Measurements from ENCODE around the gene PSMD9. TPM values are rescaled to one million over a fixed set of nuclear protein-coding genes. Genes with fewer than 3 reads are reported as not detected.
"Not testable (repeated sequence)": the region's sequence is repeated elsewhere in the genome, so short reads cannot be mapped to it uniquely, and the experiment has no call there.

Gene PSMD9
- total and polyA plus RNA-seq, 7 donors, result 28.5 to 108 (median 91.4) TPM

DNA sequence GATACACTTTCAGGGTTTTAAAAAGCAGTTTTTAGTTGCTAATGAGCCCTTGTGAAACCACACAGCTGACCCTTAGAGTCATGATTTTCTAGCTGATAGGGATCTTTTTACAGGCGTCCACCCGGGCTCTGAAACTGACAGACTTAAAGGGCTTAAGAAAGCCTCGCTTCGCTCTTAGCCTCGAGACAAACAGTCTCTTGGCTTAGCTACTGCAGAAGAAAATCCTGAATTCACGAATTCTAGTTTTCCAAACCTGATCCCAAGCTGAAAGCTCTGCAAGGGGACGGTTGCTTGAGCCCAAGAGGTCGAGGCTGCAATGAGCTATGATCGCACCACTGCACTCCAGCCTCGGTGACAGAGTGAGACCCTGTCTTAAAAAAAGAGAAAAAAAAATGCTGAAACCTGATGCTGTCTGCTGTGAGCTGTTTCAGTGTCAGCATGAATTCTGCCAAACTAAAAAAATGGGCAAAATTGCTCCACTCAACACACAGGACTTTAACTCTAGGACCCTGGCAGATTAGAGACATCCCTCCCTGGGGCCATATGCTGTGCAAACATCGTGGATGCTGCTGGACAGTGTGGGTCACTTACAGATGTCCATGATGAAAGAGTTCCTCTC, 26.8 kb upstream of the PSMD9 start:
- intact Hi-C loops (cut with DNase I), result no loop called here
- H3K4me3 ChIP-seq, result no peak overlapping the region
- no peaks in the 10 kb centered on the region for H3K36me3 ChIP-seq
- H3K27me3 ChIP-seq, result no peaks in the 10 kb centered on the region
- no peaks in the 10 kb centered on the region for H3K9me3 ChIP-seq
- no peak for DNase-seq
- peaks cover 0 to 31% (median 27%) of the 10 kb centered on the region in 4 donors for H3K4me1 ChIP-seq
- H3K27ac ChIP-seq, result peak overlapping the region in 3 of 4 donors; percentile 35 to 94 (median 39)
- 58 to 62% methylated on average over 11 of the region's 11 CpGs for WGBS, 2 donors
- TF ChIP-seq EP300 (IDR thresholded peaks at IDR 0.05), result no peak
- TF ChIP-seq POLR2AphosphoS5 (IDR thresholded peaks at IDR 0.05), result no peak
- TF ChIP-seq POLR2A (IDR thresholded peaks at IDR 0.05), result no peak
- TF ChIP-seq, protein P1, sequence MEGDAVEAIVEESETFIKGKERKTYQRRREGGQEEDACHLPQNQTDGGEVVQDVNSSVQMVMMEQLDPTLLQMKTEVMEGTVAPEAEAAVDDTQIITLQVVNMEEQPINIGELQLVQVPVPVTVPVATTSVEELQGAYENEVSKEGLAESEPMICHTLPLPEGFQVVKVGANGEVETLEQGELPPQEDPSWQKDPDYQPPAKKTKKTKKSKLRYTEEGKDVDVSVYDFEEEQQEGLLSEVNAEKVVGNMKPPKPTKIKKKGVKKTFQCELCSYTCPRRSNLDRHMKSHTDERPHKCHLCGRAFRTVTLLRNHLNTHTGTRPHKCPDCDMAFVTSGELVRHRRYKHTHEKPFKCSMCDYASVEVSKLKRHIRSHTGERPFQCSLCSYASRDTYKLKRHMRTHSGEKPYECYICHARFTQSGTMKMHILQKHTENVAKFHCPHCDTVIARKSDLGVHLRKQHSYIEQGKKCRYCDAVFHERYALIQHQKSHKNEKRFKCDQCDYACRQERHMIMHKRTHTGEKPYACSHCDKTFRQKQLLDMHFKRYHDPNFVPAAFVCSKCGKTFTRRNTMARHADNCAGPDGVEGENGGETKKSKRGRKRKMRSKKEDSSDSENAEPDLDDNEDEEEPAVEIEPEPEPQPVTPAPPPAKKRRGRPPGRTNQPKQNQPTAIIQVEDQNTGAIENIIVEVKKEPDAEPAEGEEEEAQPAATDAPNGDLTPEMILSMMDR (IDR thresholded peaks at IDR 0.05), result no peak

DNA sequence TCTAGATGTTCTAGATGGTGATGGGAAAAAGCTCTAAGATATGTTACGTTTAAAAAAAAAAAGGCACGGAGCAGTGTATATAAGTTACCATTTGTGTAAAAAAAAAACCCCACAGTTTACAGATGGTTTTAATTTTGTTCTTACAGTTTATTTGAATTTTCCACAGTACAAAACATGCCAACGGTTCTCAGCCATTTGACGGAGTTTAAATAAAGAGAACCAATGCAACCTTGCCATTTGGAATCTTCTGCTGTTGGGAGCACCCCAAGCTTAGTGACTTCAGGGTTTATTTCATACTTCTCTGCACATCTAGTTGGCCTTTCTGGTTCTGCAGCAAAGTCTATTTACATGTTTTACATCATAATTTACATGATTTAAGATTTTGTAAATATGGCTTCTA, 22.3 kb upstream of the PSMD9 start:
- 73 to 80% methylated on average over 4 of the region's 4 CpGs for whole genome bisulfite sequencing, 2 donors
- no peaks in the 10 kb centered on the region for H3K4me1 ChIP-seq
- intact Hi-C loops (cut with DNase I), result no loop called here
- H3K27ac ChIP-seq, result no peak overlapping the region
- TF ChIP-seq EP300 (IDR thresholded peaks at IDR 0.05), result no peak
- TF ChIP-seq, protein P1 (IDR thresholded peaks at IDR 0.05), result no peak
- TF ChIP-seq POLR2A (IDR thresholded peaks at IDR 0.05), result no peak
- TF ChIP-seq POLR2AphosphoS5 (IDR thresholded peaks at IDR 0.05), result no peak
- H3K27me3 ChIP-seq, result no peaks in the 10 kb centered on the region
- H3K36me3 ChIP-seq, result no peaks in the 10 kb centered on the region
- no peak for DNase-seq
- no peaks in the 10 kb centered on the region for H3K9me3 ChIP-seq
- H3K4me3 ChIP-seq, result no peak overlapping the region

DNA sequence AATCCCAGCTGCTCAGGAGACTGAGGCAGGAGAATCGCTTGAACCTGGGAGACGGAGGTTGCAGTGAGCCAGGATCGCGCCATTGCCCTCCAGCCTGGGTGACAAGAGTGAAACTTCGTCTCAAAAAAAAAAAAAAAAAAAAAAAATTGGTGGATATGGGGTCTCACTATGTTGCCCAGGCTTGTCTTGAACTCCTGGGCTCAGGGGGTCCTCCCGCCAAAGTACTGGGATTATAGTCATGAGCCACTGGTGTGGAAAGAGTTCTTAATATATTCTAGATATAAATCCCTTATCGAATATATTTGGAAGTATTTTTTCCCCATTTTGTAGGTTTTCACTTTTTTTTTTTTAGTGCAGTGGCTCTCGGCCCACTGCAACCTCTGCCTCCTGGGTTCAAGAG, 19.4 kb upstream of the PSMD9 start:
- WGBS, 2 donors, result 92 to 93% methylated on average over 8 of the region's 8 CpGs
- intact Hi-C loops (cut with DNase I), result not testable (repeated sequence)

DNA sequence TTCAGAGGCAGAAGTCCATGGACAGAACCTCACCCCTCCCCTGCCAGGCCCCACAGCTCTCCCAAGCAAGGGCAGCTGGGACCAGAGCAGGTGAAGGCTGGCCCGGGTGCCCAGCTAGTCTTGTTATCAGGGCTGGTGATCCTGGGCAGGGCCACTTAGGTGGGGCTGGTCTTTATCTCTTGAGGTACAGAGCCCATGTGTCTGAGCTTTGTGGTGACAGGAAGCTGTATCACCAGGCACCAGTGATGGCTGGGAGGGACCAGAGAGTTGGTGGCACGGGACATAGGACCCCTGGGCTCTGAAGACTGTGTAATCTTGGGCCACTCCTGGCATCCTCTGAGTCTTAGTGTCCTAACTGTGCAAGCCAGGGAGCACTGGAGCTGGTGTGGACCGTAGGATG, 17.1 kb upstream of the PSMD9 start:
- TF ChIP-seq, protein P1 (IDR thresholded peaks at IDR 0.05), result no peak
- TF ChIP-seq POLR2A (IDR thresholded peaks at IDR 0.05), result no peak
- TF ChIP-seq EP300 (IDR thresholded peaks at IDR 0.05), result no peak
- no peak for TF ChIP-seq POLR2AphosphoS5 (IDR thresholded peaks at IDR 0.05)
- no peak for DNase-seq
- intact Hi-C loops (cut with DNase I), result no loop called here
- no peak overlapping the region for H3K4me3 ChIP-seq
- H3K9me3 ChIP-seq, result no peaks in the 10 kb centered on the region
- H3K4me1 ChIP-seq, result peaks cover 0 to 19% (median 16%) of the 10 kb centered on the region in 4 donors
- peak overlapping the region in 2 of 4 donors; percentile 2 to 86 for H3K27ac ChIP-seq
- no peaks in the 10 kb centered on the region for H3K36me3 ChIP-seq
- no peaks in the 10 kb centered on the region for H3K27me3 ChIP-seq
- 55 to 70% methylated on average over 3 of the region's 3 CpGs for WGBS, 2 donors

More for the DNA sequence above, 19.4 kb upstream of the PSMD9 start:
- peaks cover 0 to 19% (median 16%) of the 10 kb centered on the region in 4 donors for H3K4me1 ChIP-seq
- H3K9me3 ChIP-seq, H3K27me3 ChIP-seq, H3K27ac ChIP-seq, H3K36me3 ChIP-seq, DNase-seq, H3K4me3 ChIP-seq: not testable (repeated sequence)

DNA sequence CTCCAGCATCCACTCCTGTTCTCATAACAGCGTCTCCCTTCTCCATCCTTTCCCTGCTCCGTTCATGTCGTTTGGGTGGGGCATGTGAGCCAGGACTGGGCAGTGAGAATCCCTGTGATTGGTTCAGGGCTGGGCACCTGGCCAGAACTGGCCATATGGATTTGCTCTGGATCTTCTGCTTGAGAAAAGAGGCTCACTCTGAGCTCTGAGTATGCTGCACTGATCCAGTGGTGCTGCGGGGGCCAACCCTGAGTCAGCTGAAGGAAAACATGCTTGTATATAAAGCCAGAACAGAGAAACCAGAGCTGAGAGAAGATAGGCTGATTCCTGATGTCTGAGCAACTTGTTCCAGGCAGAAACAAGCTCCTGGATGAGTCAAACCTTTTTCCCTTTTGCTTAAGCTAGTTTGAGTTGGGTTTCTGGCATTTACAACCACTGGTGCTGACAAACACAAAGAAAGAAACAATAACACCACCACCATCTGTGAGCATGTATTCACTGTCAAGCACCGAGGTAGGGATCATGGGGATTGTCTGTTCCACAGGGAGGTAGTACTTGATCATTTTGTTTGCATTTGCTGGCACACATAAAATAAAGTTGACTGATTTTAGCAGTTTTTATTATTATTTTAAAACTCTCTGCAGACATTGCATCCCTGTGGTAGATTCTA, 15.9 kb upstream of the PSMD9 start:
- H3K36me3 ChIP-seq, result no peaks in the 10 kb centered on the region
- peak overlapping the region; percentile 49 to 86 (median 72) for H3K27ac ChIP-seq
- DNase-seq, result peak; percentile 94
- 44 to 65% methylated on average over 5 of the region's 5 CpGs for WGBS, 2 donors
- TF ChIP-seq POLR2AphosphoS5 (IDR thresholded peaks at IDR 0.05) (peak in 3 of 4 donors; percentile 57 to 66 (median 61)), EP300 (IDR thresholded peaks at IDR 0.05) (peak in 1 of 4 donors; percentile 14)
- TF ChIP-seq, protein P1 (IDR thresholded peaks at IDR 0.05), result no peak
- H3K4me3 ChIP-seq, result no peak overlapping the region
- H3K4me1 ChIP-seq, result peaks cover 0 to 19% (median 16%) of the 10 kb centered on the region in 4 donors
- no peaks in the 10 kb centered on the region for H3K9me3 ChIP-seq
- H3K27me3 ChIP-seq, result no peaks in the 10 kb centered on the region
- intact Hi-C loops (cut with DNase I), result no loop called here
